Measurements from ENCODE around the gene KLK2. TPM values are rescaled to one million over a fixed set of nuclear protein-coding genes. Genes with fewer than 3 reads are reported as not detected.

Gene KLK2
- total RNA-seq, 1 donor from 2014 or later = not detected

DNA sequence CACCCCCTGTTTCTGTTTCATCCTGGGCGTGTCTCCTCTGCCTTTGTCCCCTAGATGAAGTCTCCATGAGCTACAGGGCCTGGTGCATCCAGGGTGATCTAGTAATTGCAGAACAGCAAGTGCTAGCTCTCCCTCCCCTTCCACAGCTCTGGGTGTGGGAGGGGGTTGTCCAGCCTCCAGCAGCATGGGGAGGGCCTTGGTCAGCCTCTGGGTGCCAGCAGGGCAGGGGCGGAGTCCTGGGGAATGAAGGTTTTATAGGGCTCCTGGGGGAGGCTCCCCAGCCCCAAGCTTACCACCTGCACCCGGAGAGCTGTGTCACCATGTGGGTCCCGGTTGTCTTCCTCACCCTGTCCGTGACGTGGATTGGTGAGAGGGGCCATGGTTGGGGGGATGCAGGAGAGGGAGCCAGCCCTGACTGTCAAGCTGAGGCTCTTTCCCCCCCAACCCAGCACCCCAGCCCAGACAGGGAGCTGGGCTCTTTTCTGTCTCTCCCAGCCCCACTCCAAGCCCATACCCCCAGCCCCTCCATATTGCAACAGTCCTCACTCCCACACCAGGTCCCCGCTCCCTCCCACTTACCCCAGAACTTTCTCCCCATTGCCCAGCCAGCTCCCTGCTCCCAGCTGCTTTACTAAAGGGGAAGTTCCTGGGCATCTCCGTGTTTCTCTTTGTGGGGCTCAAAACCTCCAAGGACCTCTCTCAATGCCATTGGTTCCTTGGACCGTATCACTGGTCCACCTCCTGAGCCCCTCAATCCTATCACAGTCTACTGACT lies 18.4 kb upstream of the KLK2 start, which contains the start of gene KLK3:
KLK3 (plus strand) TSS at position 280 of the 775 bp plus-strand sequence; CDS start at position 321, 41 bp downstream.
- Histone ChIP-seq H3K27me3 (peaks cover 28% of the 10 kb centered on the region), H3K36me3 (no peaks in the 10 kb centered on the region), H3K4me1 (no peaks in the 10 kb centered on the region), H3K9me3 (no peaks in the 10 kb centered on the region), H3K27ac (no peak within 1 kb of the TSS), H3K4me3 (no peak within 1 kb of the TSS)
- DNase-seq = no peak
- ATAC-seq = no peak
- TF ChIP-seq, protein P1, sequence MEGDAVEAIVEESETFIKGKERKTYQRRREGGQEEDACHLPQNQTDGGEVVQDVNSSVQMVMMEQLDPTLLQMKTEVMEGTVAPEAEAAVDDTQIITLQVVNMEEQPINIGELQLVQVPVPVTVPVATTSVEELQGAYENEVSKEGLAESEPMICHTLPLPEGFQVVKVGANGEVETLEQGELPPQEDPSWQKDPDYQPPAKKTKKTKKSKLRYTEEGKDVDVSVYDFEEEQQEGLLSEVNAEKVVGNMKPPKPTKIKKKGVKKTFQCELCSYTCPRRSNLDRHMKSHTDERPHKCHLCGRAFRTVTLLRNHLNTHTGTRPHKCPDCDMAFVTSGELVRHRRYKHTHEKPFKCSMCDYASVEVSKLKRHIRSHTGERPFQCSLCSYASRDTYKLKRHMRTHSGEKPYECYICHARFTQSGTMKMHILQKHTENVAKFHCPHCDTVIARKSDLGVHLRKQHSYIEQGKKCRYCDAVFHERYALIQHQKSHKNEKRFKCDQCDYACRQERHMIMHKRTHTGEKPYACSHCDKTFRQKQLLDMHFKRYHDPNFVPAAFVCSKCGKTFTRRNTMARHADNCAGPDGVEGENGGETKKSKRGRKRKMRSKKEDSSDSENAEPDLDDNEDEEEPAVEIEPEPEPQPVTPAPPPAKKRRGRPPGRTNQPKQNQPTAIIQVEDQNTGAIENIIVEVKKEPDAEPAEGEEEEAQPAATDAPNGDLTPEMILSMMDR (IDR thresholded peaks at IDR 0.05) = no peak
- intact Hi-C loops (cut with DNase I) = no loop called here

DNA sequence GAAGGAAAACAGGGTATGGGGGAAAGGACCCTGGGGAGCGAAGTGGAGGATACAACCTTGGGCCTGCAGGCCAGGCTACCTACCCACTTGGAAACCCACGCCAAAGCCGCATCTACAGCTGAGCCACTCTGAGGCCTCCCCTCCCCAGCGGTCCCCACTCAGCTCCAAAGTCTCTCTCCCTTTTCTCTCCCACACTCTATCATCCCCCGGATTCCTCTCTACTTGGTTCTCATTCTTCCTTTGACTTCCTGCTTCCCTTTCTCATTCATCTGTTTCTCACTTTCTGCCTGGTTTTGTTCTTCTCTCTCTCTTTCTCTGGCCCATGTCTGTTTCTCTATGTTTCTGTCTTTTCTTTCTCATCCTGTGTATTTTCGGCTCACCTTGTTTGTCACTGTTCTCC lies 15.9 kb upstream of the KLK2 start:
- no peak for DNase-seq
- H3K27me3 ChIP-seq = peaks cover 28% of the 10 kb centered on the region
- no peaks in the 10 kb centered on the region for H3K36me3 ChIP-seq
- TF ChIP-seq, protein P1 (IDR thresholded peaks at IDR 0.05) = no peak
- H3K4me1 ChIP-seq = no peaks in the 10 kb centered on the region
- H3K27ac ChIP-seq = no peak overlapping the region
- intact Hi-C loops (cut with DNase I) = no loop called here
- no peak overlapping the region for H3K4me3 ChIP-seq
- ATAC-seq = no peak
- no peaks in the 10 kb centered on the region for H3K9me3 ChIP-seq

DNA sequence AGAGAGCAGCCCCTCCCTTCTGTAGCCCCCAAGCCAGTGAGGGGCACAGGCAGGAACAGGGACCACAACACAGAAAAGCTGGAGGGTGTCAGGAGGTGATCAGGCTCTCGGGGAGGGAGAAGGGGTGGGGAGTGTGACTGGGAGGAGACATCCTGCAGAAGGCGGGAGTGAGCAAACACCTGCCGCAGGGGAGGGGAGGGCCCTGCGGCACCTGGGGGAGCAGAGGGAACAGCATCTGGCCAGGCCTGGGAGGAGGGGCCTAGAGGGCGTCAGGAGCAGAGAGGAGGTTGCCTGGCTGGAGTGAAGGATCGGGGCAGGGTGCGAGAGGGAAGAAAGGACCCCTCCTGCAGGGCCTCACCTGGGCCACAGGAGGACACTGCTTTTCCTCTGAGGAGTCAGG lies 14.4 kb upstream of the KLK2 start:
- DNase-seq = no peak
- Histone ChIP-seq H3K4me1 (no peaks in the 10 kb centered on the region), H3K36me3 (no peaks in the 10 kb centered on the region), H3K27me3 (peaks cover 28% of the 10 kb centered on the region), H3K27ac (no peak overlapping the region), H3K4me3 (no peak overlapping the region), H3K9me3 (no peaks in the 10 kb centered on the region)
- intact Hi-C loops (cut with DNase I) = no loop called here
- TF ChIP-seq, protein P1 (IDR thresholded peaks at IDR 0.05) = no peak
- no peak for ATAC-seq

DNA sequence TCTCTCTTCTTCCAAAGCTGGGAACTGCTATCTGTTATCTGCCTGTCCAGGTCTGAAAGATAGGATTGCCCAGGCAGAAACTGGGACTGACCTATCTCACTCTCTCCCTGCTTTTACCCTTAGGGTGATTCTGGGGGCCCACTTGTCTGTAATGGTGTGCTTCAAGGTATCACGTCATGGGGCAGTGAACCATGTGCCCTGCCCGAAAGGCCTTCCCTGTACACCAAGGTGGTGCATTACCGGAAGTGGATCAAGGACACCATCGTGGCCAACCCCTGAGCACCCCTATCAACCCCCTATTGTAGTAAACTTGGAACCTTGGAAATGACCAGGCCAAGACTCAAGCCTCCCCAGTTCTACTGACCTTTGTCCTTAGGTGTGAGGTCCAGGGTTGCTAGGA lies 13.4 kb upstream of the KLK2 start:
- Histone ChIP-seq H3K36me3 (no peaks in the 10 kb centered on the region), H3K27me3 (peaks cover 28% of the 10 kb centered on the region), H3K9me3 (no peaks in the 10 kb centered on the region), H3K4me1 (no peaks in the 10 kb centered on the region), H3K4me3 (no peak overlapping the region), H3K27ac (no peak overlapping the region)
- no peak for ATAC-seq
- TF ChIP-seq, protein P1 (IDR thresholded peaks at IDR 0.05) = no peak
- no peak for DNase-seq
- intact Hi-C loops (cut with DNase I) = no loop called here

DNA sequence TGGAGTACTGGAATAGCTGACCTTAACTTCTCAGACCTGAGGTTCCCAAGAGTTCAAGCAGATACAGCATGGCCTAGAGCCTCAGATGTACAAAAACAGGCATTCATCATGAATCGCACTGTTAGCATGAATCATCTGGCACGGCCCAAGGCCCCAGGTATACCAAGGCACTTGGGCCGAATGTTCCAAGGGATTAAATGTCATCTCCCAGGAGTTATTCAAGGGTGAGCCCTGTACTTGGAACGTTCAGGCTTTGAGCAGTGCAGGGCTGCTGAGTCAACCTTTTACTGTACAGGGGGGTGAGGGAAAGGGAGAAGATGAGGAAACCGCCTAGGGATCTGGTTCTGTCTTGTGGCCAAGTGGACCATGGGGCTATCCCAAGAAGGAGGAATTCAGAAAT lies 12.2 kb upstream of the KLK2 start:
- TF ChIP-seq, protein P1 (IDR thresholded peaks at IDR 0.05) = no peak
- no peak for DNase-seq
- intact Hi-C loops (cut with DNase I) = no loop called here
- no peaks in the 10 kb centered on the region for H3K9me3 ChIP-seq
- no peaks in the 10 kb centered on the region for H3K36me3 ChIP-seq
- peaks cover 34% of the 10 kb centered on the region for H3K27me3 ChIP-seq
- ATAC-seq = no peak
- H3K4me1 ChIP-seq = no peaks in the 10 kb centered on the region
- no peak overlapping the region for H3K4me3 ChIP-seq
- H3K27ac ChIP-seq = no peak overlapping the region
